Left ventricle myocardium inferior (tissue), 1 donor: Measurements from ENCODE around the gene KIF18B. TPM values are rescaled to one million over a fixed set of nuclear protein-coding genes. Genes with fewer than 3 reads are reported as not detected.

Experiments used
- DNase-seq: peaks from one replicate; pipeline ENCODE4 v3.0.0-alpha.2; 2020
- H3K27ac ChIP-seq: fragments of 200-600 bp; replicated peaks from 2 replicates; pipeline ENCODE4 v1.8.0; 2021
- H3K27me3 ChIP-seq: fragments of 200-600 bp; 2 replicates; pipeline ENCODE4 v1.8.0; 2021; ENCODE audit warnings: low read depth
- H3K36me3 ChIP-seq: fragments of 200-600 bp; 2 replicates; pipeline ENCODE4 v1.8.0; 2021
- H3K4me1 ChIP-seq: fragments of 200-600 bp; 2 replicates; pipeline ENCODE4 v1.8.0; 2021
- H3K4me3 ChIP-seq: fragments of 200-600 bp; 2 replicates; pipeline ENCODE4 v1.8.0; 2021; ENCODE audit warnings: mild to moderate bottlenecking, moderate library complexity
- H3K9me3 ChIP-seq: fragments of 200-600 bp; replicated peaks from 2 replicates; pipeline ENCODE4 v1.8.0; 2021
- CTCF ChIP-seq: fragments of 200-600 bp; IDR thresholded peaks from 2 replicates; pipeline ENCODE4 v1.8.0; 2021; ENCODE audit warnings: antibody characterized with exemption, mild to moderate bottlenecking, borderline replicate concordance
- intact Hi-C: fragments of 100-400 bp; cut with micrococcal nuclease; formaldehyde crosslinking; loops from one replicate; pipeline ENCODE4 v1.11.0; 2022
- total RNA-seq: library from RNA; stranded (reverse); fragmentation: NEBNext Ultra II Directional; extraction: Animal tissue kit (Norgen Biotek cat#: 25700); gene quantifications from one replicate; pipeline ENCODE4 v1.2.1, GENCODE V29; 2021
- donor health status: DM: no; HTN: yes; CAD: no; lungs with severe emphysema.

The KIF18B gene
- total RNA-seq, 1 donor from 2014 or later: 0.49 TPM

GRCh38 chr17:44914148-44914547, 33.4 kb downstream of the KIF18B start:
- Histone ChIP-seq H3K4me1 (peaks cover 36% of the 10 kb centered on the region), H3K9me3 (no peaks in the 10 kb centered on the region), H3K27me3 (peaks cover 49% of the 10 kb centered on the region), H3K4me3 (no peak overlapping the region), H3K36me3 (no peaks in the 10 kb centered on the region), H3K27ac (no peak overlapping the region)
- TF ChIP-seq CTCF: no peak
- intact Hi-C loops: no loop called here
- no peak for DNase-seq

GRCh38 chr17:44913676-44914075, 33.9 kb downstream of the KIF18B start:
- Histone ChIP-seq H3K27ac (no peak overlapping the region), H3K36me3 (no peaks in the 10 kb centered on the region), H3K27me3 (peaks cover 49% of the 10 kb centered on the region), H3K4me3 (no peak overlapping the region), H3K9me3 (no peaks in the 10 kb centered on the region), H3K4me1 (peaks cover 36% of the 10 kb centered on the region)
- no peak for TF ChIP-seq CTCF
- DNase-seq: no peak
- intact Hi-C loops: no loop called here

- Histone ChIP-seq H3K9me3 (no peaks in the 10 kb centered on the region), H3K27ac (no peak overlapping the region), H3K4me3 (no peak overlapping the region), H3K4me1 (peaks cover 36% of the 10 kb centered on the region), H3K27me3 (peaks cover 49% of the 10 kb centered on the region), H3K36me3 (no peaks in the 10 kb centered on the region)
- intact Hi-C loops: no loop called here
- no peak for TF ChIP-seq CTCF
- no peak for DNase-seq
Observed at GRCh38 chr17:44912763-44913544, 34.6 kb downstream of the KIF18B start.

DNA sequence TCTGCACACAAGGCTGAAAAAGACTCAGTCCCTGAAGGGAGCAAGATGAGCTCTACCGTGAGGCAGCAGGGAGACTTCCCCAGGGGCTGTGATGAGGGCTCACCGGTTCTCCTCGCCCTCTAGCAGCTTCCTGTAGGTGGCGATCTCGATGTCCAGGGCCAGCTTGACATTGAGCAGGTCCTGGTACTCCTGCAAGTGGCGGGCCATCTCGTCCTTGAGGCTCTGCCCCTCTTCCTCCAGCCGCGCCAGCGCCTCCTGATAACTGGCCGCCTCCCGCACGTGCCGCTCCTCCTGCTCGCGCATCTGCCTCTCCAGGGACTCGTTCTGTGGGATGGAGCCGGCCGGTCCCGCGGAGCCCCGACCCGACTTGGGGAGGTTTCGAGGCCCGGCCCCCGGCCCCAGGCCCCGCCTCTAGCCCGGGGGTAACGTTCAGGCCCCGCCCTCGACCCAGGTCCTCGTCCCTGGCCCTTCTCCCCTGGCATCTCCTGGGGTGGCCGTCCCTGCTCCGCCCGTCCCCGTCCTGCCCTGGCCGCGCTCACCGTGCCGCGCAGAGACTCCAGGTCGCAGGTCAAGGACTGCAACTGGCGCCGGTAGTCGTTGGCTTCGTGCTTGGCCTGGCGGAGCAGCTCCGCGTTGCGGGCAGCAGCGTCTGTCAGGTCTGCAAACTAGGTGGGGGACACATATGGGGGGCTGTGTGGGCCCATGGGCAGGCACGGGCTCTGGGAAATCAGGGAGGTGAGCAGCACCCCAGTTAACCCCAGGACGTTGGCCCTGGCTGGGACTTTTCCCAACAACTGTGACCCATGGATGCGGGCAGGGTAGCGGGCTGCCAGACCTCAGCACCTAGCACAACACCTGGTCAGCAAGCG, 36.2 kb downstream of the KIF18B start:
- peak overlapping the region; percentile 58 for H3K27ac ChIP-seq
- peak; percentile 67 for TF ChIP-seq CTCF
- H3K36me3 ChIP-seq: no peaks in the 10 kb centered on the region
- peaks cover 21% of the 10 kb centered on the region for H3K4me1 ChIP-seq
- intact Hi-C loops: no loop called here
- peaks cover 49% of the 10 kb centered on the region for H3K27me3 ChIP-seq
- H3K9me3 ChIP-seq: no peaks in the 10 kb centered on the region
- DNase-seq: peak; percentile 58
- H3K4me3 ChIP-seq: peak overlapping the region; percentile 59

- TF ChIP-seq CTCF: no peak
Observed at GRCh38 chr17:44910231-44911106, 37.1 kb downstream of the KIF18B start.

More at GRCh38 chr17:44910231-44911106, 37.1 kb downstream of the KIF18B start:
- H3K9me3 ChIP-seq: no peaks in the 10 kb centered on the region
- no peak for DNase-seq
- intact Hi-C loops: no loop called here
- peaks cover 48% of the 10 kb centered on the region for H3K27me3 ChIP-seq
- H3K36me3 ChIP-seq: no peaks in the 10 kb centered on the region
- no peak overlapping the region for H3K27ac ChIP-seq
- peaks cover 12% of the 10 kb centered on the region for H3K4me1 ChIP-seq
- peak overlapping the region; percentile 59 for H3K4me3 ChIP-seq
